Activated T-cell treated with anti-CD3 and anti-CD28 coated beads, Interleukin-2, amount 50 U/mL, for 24 hours (primary cell): ENCODE measurements around the gene PTPN6.
"Not testable (repeated sequence)": the region's sequence is repeated elsewhere in the genome, so short reads cannot be mapped to it uniquely, and the experiment has no call there.

Experiments
- DNase-seq: peaks from one replicate; pipeline ENCODE4 v3.0.0-alpha.2; 2020
- H3K27ac Mint-ChIP-seq: 2 replicates; pipeline ENCODE4 v1.8.0; 2020; ENCODE audit warnings: mild to moderate bottlenecking, mixed read lengths
- H3K27me3 Mint-ChIP-seq: 2 replicates; pipeline ENCODE4 v1.8.0; 2020; ENCODE audit warnings: mixed read lengths
- H3K36me3 Mint-ChIP-seq: 2 replicates; pipeline ENCODE4 v1.8.0; 2020; ENCODE audit warnings: low read depth, mixed read lengths
- H3K4me1 Mint-ChIP-seq: 2 replicates; pipeline ENCODE4 v1.8.0; 2020; ENCODE audit warnings: low read depth, mixed read lengths
- H3K4me3 Mint-ChIP-seq: 2 replicates; pipeline ENCODE4 v1.8.0; 2020; ENCODE audit warnings: mild to moderate bottlenecking, moderate library complexity, mixed read lengths
- H3K9me3 Mint-ChIP-seq: 2 replicates; pipeline ENCODE4 v1.8.0; 2020; ENCODE audit warnings: mixed read lengths

The PTPN6 gene

DNA sequence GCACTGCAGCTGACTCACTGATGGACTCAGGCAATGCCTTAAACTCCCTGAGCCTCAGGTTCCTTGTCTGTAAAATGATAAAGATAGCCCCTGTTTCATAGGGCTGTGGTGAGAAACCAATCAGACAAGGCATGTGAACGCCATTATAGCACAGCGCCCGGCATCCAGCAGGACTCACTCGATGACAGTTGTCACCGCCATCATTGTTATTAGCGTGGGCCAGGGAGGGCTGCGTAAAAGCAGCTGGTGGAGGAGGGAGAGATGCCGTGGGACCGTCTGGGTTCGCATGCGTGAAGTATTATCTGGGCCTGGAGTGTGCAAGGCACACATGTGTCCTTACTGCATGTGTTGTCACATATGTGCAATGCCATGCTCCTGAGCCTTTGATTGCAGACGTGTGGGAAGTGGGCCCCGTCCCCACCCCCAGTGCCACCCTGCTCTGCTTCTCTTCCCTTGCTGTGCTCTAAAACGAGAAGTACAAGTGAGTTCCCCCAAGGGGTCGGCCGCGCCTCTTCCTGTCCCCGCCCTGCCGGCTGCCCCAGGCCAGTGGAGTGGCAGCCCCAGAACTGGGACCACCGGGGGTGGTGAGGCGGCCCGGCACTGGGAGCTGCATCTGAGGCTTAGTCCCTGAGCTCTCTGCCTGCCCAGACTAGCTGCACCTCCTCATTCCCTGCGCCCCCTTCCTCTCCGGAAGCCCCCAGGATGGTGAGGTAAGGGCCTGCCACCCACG is at the start of gene PTPN6:
PTPN6 (plus strand) TSS at position 546 of the 730 bp plus-strand sequence; CDS start at position 703, 157 bp downstream.
- DNase-seq, result peak; percentile 83
- H3K27me3 Mint-ChIP-seq, result no peaks in the 10 kb centered on the region
- peak within 1 kb of the TSS; percentile 99 for H3K4me3 Mint-ChIP-seq
- peak within 1 kb of the TSS; percentile 99 for H3K27ac Mint-ChIP-seq
- peaks cover 77% of the 10 kb centered on the region for H3K4me1 Mint-ChIP-seq
- no peaks in the 10 kb centered on the region for H3K9me3 Mint-ChIP-seq
- H3K36me3 Mint-ChIP-seq, result peaks cover 63% of the 10 kb centered on the region

GRCh38 chr12:6902448-6902847 is 48.7 kb upstream of the PTPN6 start:
- H3K27me3 Mint-ChIP-seq, result no peaks in the 10 kb centered on the region
- peaks cover 14% of the 10 kb centered on the region for H3K4me1 Mint-ChIP-seq
- H3K36me3 Mint-ChIP-seq, result no peaks in the 10 kb centered on the region
- no peaks in the 10 kb centered on the region for H3K9me3 Mint-ChIP-seq
- no peak overlapping the region for H3K4me3 Mint-ChIP-seq
- DNase-seq, result no peak
- H3K27ac Mint-ChIP-seq, result no peak overlapping the region

- H3K27ac Mint-ChIP-seq, result peak overlapping the region; percentile 55
These were observed 47.4 kb upstream of the PTPN6 start for GRCh38 chr12:6903722-6904121.

DNA sequence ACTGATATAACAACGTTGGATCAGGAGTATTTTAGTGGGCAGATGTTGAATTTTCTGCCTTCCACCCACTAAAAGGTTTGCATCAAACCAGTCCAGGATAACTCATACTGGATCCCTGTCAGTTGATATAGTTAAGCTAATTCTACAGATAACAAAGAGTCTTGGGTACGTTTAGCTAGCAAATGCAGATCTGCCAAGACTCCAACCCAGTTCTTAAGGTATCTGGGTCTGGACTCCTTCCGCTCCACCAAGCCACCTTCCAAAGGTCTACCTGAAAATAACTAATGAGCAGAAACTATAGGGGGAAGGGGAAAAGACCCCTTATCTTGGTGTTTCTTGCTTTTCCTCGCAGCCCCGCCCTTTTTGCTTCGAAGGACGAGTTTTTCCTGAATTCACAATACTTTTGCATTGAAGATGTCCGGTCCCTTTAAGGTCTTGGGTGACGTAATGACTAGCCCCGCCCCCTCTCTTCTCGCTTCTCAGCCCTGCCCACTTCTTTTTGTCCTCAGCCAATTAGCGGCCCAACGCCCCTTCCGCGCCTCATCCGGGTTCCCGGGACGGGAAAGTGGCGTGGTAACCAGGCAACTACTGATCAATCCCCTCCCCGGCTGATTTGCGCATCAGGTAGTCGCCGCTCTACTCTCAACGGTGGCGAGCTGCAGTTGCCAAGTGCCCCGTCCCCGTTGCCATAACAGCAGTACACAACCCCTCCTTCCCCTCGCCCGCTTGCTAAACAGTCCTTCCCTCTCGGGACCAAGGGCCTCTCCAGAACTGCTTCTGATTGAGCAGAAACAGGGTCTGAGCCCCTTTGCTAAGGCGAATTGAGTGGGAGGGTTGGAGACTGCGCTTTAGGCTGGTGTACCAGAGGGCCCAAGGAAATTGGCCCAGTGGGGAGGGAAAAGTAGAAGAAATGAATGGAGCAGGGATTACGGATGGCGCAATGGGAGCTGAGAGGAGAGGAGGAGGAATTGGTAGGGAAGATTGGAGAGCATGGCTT is 46.6 kb upstream of the PTPN6 start, which contains the start of gene LRRC23:
LRRC23 (plus strand) TSS at position 543 of the 997 bp plus-strand sequence. CDS start 812 bp downstream, outside the sequence.
- Mint-ChIP-seq H3K27me3 (no peaks in the 10 kb centered on the region), H3K9me3 (no peaks in the 10 kb centered on the region), H3K4me3 (no peak within 1 kb of the TSS), H3K36me3 (no peaks in the 10 kb centered on the region), H3K4me1 (peaks cover 11% of the 10 kb centered on the region), H3K27ac (peak within 1 kb of the TSS; percentile 55)
- DNase-seq, result peak; percentile 97

More at GRCh38 chr12:6903722-6904121, 47.4 kb upstream of the PTPN6 start:
- Mint-ChIP-seq H3K27me3 (no peaks in the 10 kb centered on the region), H3K4me3 (no peak overlapping the region), H3K4me1 (peaks cover 14% of the 10 kb centered on the region), H3K36me3 (no peaks in the 10 kb centered on the region), H3K9me3 (no peaks in the 10 kb centered on the region)
- DNase-seq, result no peak

DNA sequence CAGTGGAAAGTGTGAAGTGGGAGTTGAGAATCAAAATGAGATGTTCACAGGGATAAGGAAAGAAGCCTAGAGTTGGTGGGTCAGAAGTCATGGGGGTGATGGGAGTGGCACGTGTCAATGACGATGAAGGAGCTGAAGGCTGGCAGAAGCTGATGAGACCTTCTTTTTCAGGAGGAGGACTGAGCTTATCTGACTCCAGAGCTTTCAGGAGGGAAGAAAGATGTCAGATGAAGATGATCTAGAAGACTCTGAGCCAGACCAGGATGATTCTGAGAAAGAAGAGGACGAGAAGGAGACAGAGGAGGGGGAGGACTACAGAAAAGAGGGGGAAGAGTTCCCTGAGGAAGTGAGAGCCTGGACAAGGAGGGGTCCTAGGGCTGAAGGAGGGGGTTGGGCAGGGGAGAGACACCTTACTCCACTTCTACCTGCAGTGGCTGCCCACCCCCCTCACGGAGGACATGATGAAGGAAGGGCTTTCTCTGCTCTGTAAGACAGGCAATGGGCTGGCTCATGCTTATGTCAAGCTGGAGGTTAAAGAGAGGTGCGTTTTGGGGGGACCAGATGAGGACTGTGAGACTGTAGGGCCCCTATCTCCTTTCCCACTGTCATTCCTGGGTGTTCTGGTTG is 45.6 kb upstream of the PTPN6 start:
- no peaks in the 10 kb centered on the region for H3K9me3 Mint-ChIP-seq

DNA sequence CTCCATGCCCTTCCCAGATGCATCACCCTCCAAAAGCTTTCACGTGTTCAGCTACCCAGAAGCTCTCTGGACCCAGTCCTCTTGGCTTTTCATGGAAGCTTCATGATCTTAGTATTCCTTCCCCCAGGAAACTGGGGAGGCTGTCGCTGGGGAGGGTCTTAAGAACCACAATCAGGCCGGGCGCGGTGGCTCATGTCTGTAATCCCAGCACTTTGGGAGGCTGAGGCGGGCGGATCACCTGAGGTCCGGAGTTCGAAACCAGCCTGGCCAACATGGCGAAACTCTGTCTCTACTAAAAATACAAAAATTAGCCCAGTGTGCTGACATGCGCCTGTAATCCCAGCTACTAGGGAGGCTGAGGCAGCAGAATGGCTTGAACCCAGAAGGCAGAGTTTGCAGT is 43.0 kb upstream of the PTPN6 start:
- not testable (repeated sequence) for H3K4me3 Mint-ChIP-seq, H3K4me1 Mint-ChIP-seq, H3K36me3 Mint-ChIP-seq, DNase-seq, H3K9me3 Mint-ChIP-seq, H3K27ac Mint-ChIP-seq, H3K27me3 Mint-ChIP-seq

More for the DNA sequence above, 45.6 kb upstream of the PTPN6 start:
- H3K4me3 Mint-ChIP-seq, result no peak overlapping the region
- no peaks in the 10 kb centered on the region for H3K36me3 Mint-ChIP-seq
- no peak for DNase-seq
- peaks cover 3% of the 10 kb centered on the region for H3K4me1 Mint-ChIP-seq
- H3K27ac Mint-ChIP-seq, result no peak overlapping the region
- no peaks in the 10 kb centered on the region for H3K27me3 Mint-ChIP-seq

DNA sequence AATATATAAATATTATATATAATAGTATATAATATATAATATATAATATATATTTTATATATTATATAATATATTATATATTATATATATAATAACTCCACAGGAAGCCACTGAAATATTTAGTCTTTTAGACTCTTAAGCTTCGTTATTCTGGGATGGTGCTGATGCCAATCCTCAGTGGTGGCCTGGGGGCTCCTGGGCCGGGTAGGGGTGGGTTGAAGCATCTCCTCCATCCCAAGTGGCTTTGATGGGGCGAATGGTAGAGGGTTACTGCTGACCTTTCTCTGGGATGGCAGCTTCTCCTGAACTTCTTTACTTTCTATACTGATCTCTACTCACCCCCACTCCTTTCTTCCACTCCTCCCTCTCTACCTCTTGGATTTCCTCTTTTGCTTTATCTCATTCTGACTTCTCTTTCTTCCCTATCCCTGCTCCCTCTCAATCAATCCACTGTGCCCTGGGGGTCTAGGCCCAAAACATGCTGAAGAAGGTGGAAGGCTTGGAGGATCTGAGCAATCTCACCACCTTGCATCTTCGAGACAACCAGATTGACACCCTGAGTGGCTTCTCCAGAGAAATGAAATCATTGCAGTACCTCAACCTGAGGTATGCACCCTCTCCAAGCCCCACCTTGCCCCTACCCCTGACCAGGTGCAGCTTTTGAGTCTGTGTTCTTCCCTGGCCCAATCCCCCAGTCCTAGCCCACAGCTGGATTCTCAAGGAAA is 41.6 kb upstream of the PTPN6 start:
- Mint-ChIP-seq H3K36me3 (peaks cover 3% of the 10 kb centered on the region), H3K4me3 (no peak overlapping the region), H3K27ac (no peak overlapping the region), H3K9me3 (no peaks in the 10 kb centered on the region), H3K4me1 (peaks cover 13% of the 10 kb centered on the region), H3K27me3 (no peaks in the 10 kb centered on the region)
- no peak for DNase-seq

GRCh38 chr12:6912164-6912935 is 38.8 kb upstream of the PTPN6 start:
- Mint-ChIP-seq H3K27me3 (no peaks in the 10 kb centered on the region), H3K27ac (peak overlapping the region; percentile 87), H3K9me3 (no peaks in the 10 kb centered on the region), H3K36me3 (peaks cover 30% of the 10 kb centered on the region), H3K4me3 (no peak overlapping the region), H3K4me1 (peaks cover 36% of the 10 kb centered on the region)
- DNase-seq, result no peak

- H3K4me1 Mint-ChIP-seq, result peaks cover 38% of the 10 kb centered on the region
- peak within 1 kb of the TSS; percentile 97 for H3K4me3 Mint-ChIP-seq
- H3K36me3 Mint-ChIP-seq, result peaks cover 45% of the 10 kb centered on the region
- no peaks in the 10 kb centered on the region for H3K9me3 Mint-ChIP-seq
- H3K27me3 Mint-ChIP-seq, result no peaks in the 10 kb centered on the region
- H3K27ac Mint-ChIP-seq, result peak within 1 kb of the TSS; percentile 90
- peak; percentile 87 for DNase-seq
These were observed 36.8 kb upstream of the PTPN6 start, which contains the start of gene ENO2 for GRCh38 chr12:6914246-6914946. ENO2 (plus strand) TSS chr12:6914580; CDS start chr12:6915833, 1,253 bp downstream.

- Mint-ChIP-seq H3K9me3 (no peaks in the 10 kb centered on the region), H3K4me3 (peak overlapping the region; percentile 97), H3K27me3 (no peaks in the 10 kb centered on the region), H3K27ac (peak overlapping the region; percentile 90), H3K36me3 (peaks cover 52% of the 10 kb centered on the region), H3K4me1 (peaks cover 42% of the 10 kb centered on the region)
- DNase-seq, result no peak
These were observed 36.0 kb upstream of the PTPN6 start for GRCh38 chr12:6914947-6915788.

DNA sequence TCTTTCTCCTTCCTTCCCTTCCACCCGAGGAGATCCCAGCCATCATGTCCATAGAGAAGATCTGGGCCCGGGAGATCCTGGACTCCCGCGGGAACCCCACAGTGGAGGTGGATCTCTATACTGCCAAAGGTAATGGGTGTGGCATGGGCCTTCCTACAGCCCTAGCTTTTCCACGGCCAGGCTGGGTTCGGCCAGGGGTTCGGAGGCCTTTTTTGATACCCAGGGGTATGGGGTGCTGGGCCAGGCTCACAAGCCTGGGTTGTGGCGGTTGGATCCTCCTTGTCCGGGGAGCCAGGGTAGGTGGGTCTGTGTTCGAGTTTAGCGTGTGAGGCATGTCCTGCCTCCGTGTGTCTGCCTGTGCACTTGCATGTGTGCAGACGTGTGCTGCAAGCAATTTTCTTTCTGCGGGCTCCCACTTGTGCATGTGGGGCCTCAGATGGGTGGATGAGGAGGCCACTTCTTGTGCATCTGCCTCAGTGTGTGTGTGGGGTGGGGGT is 35.3 kb upstream of the PTPN6 start:
- H3K4me1 Mint-ChIP-seq, result peaks cover 42% of the 10 kb centered on the region
- H3K27ac Mint-ChIP-seq, result peak overlapping the region; percentile 90
- H3K9me3 Mint-ChIP-seq, result no peaks in the 10 kb centered on the region
- no peak for DNase-seq
- H3K27me3 Mint-ChIP-seq, result no peaks in the 10 kb centered on the region
- H3K36me3 Mint-ChIP-seq, result peaks cover 52% of the 10 kb centered on the region
- H3K4me3 Mint-ChIP-seq, result peak overlapping the region; percentile 97
